Uterus (tissue), 4 donors: ENCODE data around the gene ATP8B1. TPM values are rescaled to one million over a fixed set of nuclear protein-coding genes. Genes with fewer than 3 reads are reported as not detected.

Experiments
- DNase-seq, 2 donors: peaks; one replicate each; pipeline ENCODE4 v3.0.0-alpha.2; 2019 to 2020
- H3K27ac ChIP-seq, 2 donors: fragments of 200-600 bp; sonication (generic); 1 replicate in 1 of 2; 2 replicates in 1 of 2; pipeline ENCODE4 v1.5.1; 2016 to 2018
- H3K27me3 ChIP-seq, 2 donors: fragments of 200-600 bp; sonication (generic); one replicate each; pipeline ENCODE4 v1.5.1; 2018 to 2019; ENCODE audit warnings: control low read depth in 1 of 2
- H3K36me3 ChIP-seq, 2 donors: fragments of 200-600 bp; sonication (generic); one replicate each; pipeline ENCODE4 v1.5.1; 2019; ENCODE audit warnings: control low read depth in 1 of 2
- H3K4me1 ChIP-seq, 2 donors: fragments of 200-600 bp; sonication (generic); one replicate each; pipeline ENCODE4 v1.5.1; 2018 to 2019; ENCODE audit warnings: control low read depth in 1 of 2
- H3K4me3 ChIP-seq, 2 donors: fragments of 200-600 bp; sonication (generic); 1 replicate in 1 of 2; 2 replicates in 1 of 2; pipeline ENCODE4 v1.5.1; 2018 to 2019; ENCODE audit warnings: mild to moderate bottlenecking in 1 of 2
- H3K9me3 ChIP-seq, 2 donors: fragments of 200-600 bp; sonication (generic); one replicate each; pipeline ENCODE4 v1.5.1; 2019; ENCODE audit warnings: control low read depth in 1 of 2
- POLR2A ChIP-seq, 2 donors: fragments of 450-650 bp; IDR thresholded peaks; one replicate each; pipeline ENCODE4 v1.6.1; 2016; ENCODE audit warnings: antibody characterized with exemption in 2 of 2, mild to moderate bottlenecking in 1 of 2, moderate library complexity in 1 of 2
- intact Hi-C: fragments of 100-400 bp; cut with DNase I; formaldehyde crosslinking; loops from one replicate; pipeline ENCODE4 v1.15.1; 2023; ENCODE audit warnings: low total_unique reads
- total RNA-seq, 4 donors: library from RNA; depleted of rRNA in 3 of 4; stranded (reverse); fragments of >200 nt in 3 of 4; gene quantifications; one replicate each; pipeline versions ENCODE4 v1.1.0 to v1.2.4, GENCODE V29; 2014 to 2023
- TF ChIP-seq, protein P1 (sequence below), 4 experiments: fragments of 200-600 bp in 2 of 4; fragments of 450-650 bp in 2 of 4; sonication (generic) in 2 of 4; IDR thresholded peaks; one replicate each; pipeline ENCODE4 v1.5.1; 2016 to 2019; ENCODE audit warnings: antibody characterized with exemption in 4 of 4, mild to moderate bottlenecking in 2 of 4, moderate library complexity in 1 of 4
- donor health status: DM: yes; HTN: yes; CAD: no.

Gene ATP8B1
- total RNA-seq, 4 donors from 2014 or later = 18.4 to 24.9 (median 22.1) TPM

DNA sequence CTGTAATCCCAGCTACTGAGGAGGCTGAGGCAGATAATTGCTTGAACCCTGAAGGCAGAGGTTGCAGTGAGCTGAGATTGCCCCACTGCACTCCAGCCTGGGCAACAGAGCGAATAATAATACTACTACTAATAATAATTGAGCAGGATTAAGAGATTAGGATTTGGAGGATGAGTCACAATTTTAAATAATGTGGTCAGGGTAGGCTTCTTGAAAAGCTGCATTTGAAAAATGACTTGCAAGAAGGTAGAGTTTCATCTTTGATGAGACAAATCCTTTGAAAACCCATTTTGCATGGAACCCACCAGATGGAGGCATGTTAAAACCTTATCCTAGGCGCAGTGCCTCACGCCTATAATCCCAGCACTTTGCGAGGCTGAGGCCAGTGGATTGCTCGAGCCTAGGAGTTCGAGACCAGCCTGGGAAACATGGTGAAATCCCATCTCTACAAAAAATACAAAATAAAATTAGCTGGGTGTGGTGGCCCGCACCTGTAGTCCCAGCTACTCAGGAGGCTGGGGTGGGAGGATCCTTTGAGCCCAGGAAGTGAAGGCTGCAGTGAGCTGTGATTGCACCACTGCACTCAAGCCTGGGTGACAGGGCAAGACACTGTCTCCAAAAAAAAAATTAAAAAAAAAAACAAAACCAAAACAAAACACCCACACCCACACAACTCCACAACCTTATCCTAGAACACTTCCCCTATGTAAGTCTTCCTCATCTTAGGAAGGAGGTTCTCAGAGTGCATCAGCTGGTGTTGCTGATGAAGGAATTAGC is 3.3 kb upstream of the ATP8B1 start:
- Histone ChIP-seq H3K4me1 (no peaks in the 10 kb centered on the region), H3K27me3 (no peaks in the 10 kb centered on the region), H3K36me3 (no peaks in the 10 kb centered on the region), H3K27ac (peak overlapping the region; percentile 61 to 83), H3K9me3 (no peaks in the 10 kb centered on the region), H3K4me3 (no peak overlapping the region)
- no peak for TF ChIP-seq POLR2A (IDR thresholded peaks at IDR 0.05)
- TF ChIP-seq, protein P1, sequence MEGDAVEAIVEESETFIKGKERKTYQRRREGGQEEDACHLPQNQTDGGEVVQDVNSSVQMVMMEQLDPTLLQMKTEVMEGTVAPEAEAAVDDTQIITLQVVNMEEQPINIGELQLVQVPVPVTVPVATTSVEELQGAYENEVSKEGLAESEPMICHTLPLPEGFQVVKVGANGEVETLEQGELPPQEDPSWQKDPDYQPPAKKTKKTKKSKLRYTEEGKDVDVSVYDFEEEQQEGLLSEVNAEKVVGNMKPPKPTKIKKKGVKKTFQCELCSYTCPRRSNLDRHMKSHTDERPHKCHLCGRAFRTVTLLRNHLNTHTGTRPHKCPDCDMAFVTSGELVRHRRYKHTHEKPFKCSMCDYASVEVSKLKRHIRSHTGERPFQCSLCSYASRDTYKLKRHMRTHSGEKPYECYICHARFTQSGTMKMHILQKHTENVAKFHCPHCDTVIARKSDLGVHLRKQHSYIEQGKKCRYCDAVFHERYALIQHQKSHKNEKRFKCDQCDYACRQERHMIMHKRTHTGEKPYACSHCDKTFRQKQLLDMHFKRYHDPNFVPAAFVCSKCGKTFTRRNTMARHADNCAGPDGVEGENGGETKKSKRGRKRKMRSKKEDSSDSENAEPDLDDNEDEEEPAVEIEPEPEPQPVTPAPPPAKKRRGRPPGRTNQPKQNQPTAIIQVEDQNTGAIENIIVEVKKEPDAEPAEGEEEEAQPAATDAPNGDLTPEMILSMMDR (IDR thresholded peaks at IDR 0.05) = no peak
- no peak for DNase-seq
- intact Hi-C loops = loop anchor here (10.0 kb wide), 1 partner anchor 172 kb away; no protein-coding TSS in a partner anchor

DNA sequence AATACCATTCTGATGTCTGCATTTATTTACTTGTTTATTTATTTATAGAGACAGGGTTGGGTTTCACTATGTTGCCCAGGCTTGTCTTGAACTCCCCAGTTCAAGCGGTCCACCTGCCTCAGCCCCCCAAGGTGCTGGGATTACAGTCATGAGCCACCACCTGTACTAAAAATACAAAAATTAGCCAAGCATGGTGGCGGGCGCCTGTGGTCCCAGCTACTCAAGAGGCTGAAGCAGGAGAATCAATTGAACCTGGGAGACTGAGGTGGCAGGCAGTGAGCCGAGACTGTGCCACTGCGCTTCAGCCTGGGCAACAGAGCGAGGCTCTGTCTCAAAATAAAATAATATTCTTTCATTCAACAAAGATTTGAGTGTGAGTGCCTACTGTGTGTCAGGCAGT is 2.0 kb upstream of the ATP8B1 start:
- Histone ChIP-seq H3K27me3 (no peaks in the 10 kb centered on the region), H3K27ac (no peak overlapping the region), H3K9me3 (no peaks in the 10 kb centered on the region), H3K4me3 (no peak overlapping the region), H3K36me3 (no peaks in the 10 kb centered on the region), H3K4me1 (no peaks in the 10 kb centered on the region)
- TF ChIP-seq POLR2A (IDR thresholded peaks at IDR 0.05) = no peak
- TF ChIP-seq, protein P1 (IDR thresholded peaks at IDR 0.05) = no peak
- no peak for DNase-seq
- intact Hi-C loops = loop anchor here (10.0 kb wide), 1 partner anchor 170 kb away; no protein-coding TSS in a partner anchor

DNA sequence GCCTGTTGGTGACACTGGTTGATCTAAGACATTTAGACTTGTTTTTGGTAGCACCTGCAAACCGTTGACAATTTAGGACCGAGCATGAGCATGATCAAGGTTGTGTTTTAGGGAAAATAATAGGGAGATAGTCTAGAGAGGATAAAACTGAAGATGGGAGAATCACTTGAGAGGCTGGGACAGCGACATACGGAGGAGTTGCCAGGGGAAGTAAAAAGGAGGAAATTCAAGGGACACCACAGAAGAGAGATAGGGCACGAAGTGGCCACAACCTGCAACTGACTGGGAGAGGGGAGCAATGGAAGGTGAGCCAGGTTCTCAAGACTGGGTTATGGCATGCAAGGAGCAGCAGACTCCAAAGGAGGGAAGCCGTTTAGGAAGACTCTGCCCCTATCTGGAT is 1.4 kb upstream of the ATP8B1 start:
- Histone ChIP-seq H3K4me3 (no peak overlapping the region), H3K9me3 (no peaks in the 10 kb centered on the region), H3K27ac (peak overlapping the region in 1 of 2 donors; percentile 90), H3K36me3 (no peaks in the 10 kb centered on the region), H3K4me1 (no peaks in the 10 kb centered on the region), H3K27me3 (no peaks in the 10 kb centered on the region)
- TF ChIP-seq, protein P1 (IDR thresholded peaks at IDR 0.05) = no peak
- no peak for TF ChIP-seq POLR2A (IDR thresholded peaks at IDR 0.05)
- intact Hi-C loops = loop anchor here (10.0 kb wide), 1 partner anchor 170 kb away; no protein-coding TSS in a partner anchor
- no peak for DNase-seq

DNA sequence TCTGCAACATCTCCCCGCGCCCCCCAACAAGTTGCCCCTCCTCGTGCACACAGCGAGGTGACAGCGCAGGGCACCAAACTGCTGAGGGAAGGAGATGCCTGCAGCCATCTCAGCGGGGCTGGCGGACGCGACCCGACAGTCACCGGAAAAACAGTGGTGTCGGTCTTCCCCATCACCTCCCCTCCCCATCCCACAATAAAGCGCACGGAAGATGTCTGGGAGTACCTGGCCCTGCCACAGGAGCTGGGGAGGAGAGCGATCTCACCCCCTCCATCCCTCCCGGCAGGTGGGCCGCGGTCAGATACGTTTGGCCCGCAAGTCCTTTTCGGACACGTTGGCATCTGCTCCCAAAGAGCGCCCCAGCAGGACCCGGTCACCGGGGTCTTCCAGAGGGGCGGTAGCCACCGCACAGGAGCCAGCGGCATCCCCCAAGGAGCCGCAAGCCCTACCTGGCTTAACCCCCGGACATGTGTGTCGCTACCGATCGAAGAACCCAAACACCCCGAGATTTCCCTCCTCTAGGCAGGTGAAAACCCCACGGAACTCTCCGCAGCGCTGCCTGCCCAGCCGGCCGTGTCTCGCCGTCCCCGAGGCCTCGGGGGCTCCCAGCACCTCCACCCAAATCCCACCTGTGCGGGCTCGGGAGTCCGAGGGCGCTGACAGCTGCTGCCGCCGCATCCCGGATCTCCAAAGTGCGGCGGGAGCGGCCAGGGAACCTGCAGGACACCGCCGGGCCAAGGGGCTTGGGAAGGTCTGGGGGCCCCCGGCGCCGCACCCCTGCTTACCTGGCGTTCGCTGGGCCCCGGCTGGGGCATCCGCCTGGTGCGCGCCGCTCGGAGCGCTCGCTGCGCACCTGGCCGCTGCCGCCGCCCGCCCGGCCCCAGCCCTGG is 657 bp downstream of the ATP8B1 start:
- Histone ChIP-seq H3K27me3 (no peaks in the 10 kb centered on the region), H3K27ac (peak overlapping the region; percentile 81 to 90), H3K4me1 (no peaks in the 10 kb centered on the region), H3K36me3 (no peaks in the 10 kb centered on the region), H3K9me3 (no peaks in the 10 kb centered on the region), H3K4me3 (peak overlapping the region; percentile 59 to 69)
- intact Hi-C loops = loop anchor here (10.0 kb wide), 1 partner anchor 168 kb away; no protein-coding TSS in a partner anchor
- no peak for TF ChIP-seq POLR2A (IDR thresholded peaks at IDR 0.05)
- TF ChIP-seq, protein P1 (IDR thresholded peaks at IDR 0.05) = no peak
- no peak for DNase-seq
